PC-9 (cell line): ENCODE results near the gene MAN1C1. TPM values are rescaled to one million over a fixed set of nuclear protein-coding genes. Genes with fewer than 3 reads are reported as not detected.

ENCODE experiments used
- BruUV-seq: library from RNA; stranded (reverse); fragments of 400-500 nt; replicated peaks from 2 replicates; lab custom pipeline; 2021; lab: Mats Ljungman, UMichigan
- CTCF ChIA-PET: fragments of 300-600 bp; sonication (Branson Sonifier 250); formaldehyde crosslinking; loops from one replicate; lab custom pipeline; 2022; ENCODE audit warnings: antibody characterized with exemption; lab: Charles Lee
- POLR2A ChIA-PET: fragments of 300-600 bp; sonication (Branson Sonifier 250); formaldehyde crosslinking; loops from one replicate; lab custom pipeline; 2022; ENCODE audit warnings: antibody characterized with exemption; ENCODE audit not compliant: unreplicated experiment; lab: Charles Lee
- DNase-seq, 2 experiments: peaks; one replicate each; pipeline versions ENCODE4 v3.0.0 to v3.0.0-alpha.2; 2015 to 2022; ENCODE audit warnings: mixed read lengths in 1 of 2
- H2AFZ ChIP-seq: fragments of 200-600 bp; sonication (generic); 2 replicates; pipeline ENCODE4 v1.8.1; 2017; ENCODE audit warnings: antibody characterized with exemption
- H3F3A ChIP-seq: fragments of 200-600 bp; sonication (generic); 2 replicates; pipeline ENCODE4 v1.8.1; 2017; ENCODE audit warnings: antibody characterized with exemption, mild to moderate bottlenecking, low read depth; ENCODE audit not compliant: insufficient read depth
- H3K27ac ChIP-seq: fragments of 200-600 bp; sonication (generic); 2 replicates; pipeline ENCODE4 v1.6.1; 2016; ENCODE audit warnings: mixed run types
- H3K27me3 ChIP-seq: fragments of 200-600 bp; sonication (generic); 2 replicates; pipeline ENCODE4 v1.6.1; 2016; ENCODE audit warnings: low read depth, mixed run types; ENCODE audit not compliant: insufficient read depth
- H3K36me3 ChIP-seq: fragments of 200-600 bp; sonication (generic); 2 replicates; pipeline ENCODE4 v1.6.1; 2016; ENCODE audit warnings: low read depth, mixed run types
- H3K4me1 ChIP-seq: fragments of 200-600 bp; sonication (generic); replicated peaks from 2 replicates; pipeline ENCODE4 v1.6.1; 2016; ENCODE audit warnings: mixed run types; ENCODE audit not compliant: insufficient read depth
- H3K4me2 ChIP-seq: fragments of 200-600 bp; sonication (generic); 2 replicates; pipeline ENCODE4 v1.6.1; 2017; ENCODE audit warnings: mixed run types
- H3K4me3 ChIP-seq: fragments of 200-600 bp; sonication (generic); 2 replicates; pipeline ENCODE4 v1.6.1; 2016; ENCODE audit warnings: mixed run types
- H3K79me2 ChIP-seq: fragments of 200-600 bp; sonication (generic); 2 replicates; pipeline ENCODE4 v1.6.1; 2017; ENCODE audit warnings: low read depth, mixed run types
- H3K9me2 ChIP-seq: fragments of 200-600 bp; sonication (generic); 2 replicates; pipeline ENCODE4 v1.8.1; 2017; ENCODE audit warnings: mild to moderate bottlenecking; ENCODE audit not compliant: insufficient read depth
- H3K9me3 ChIP-seq: fragments of 200-600 bp; sonication (generic); 2 replicates; pipeline ENCODE4 v1.8.1; 2016; ENCODE audit warnings: low read depth; ENCODE audit not compliant: insufficient read depth
- H4K20me1 ChIP-seq: fragments of 200-600 bp; sonication (generic); 2 replicates; pipeline ENCODE4 v1.8.1; 2017; ENCODE audit not compliant: insufficient read depth
- CTCF ChIP-seq: fragments of 200-600 bp; sonication (generic); conservative IDR thresholded peaks from 2 replicates; pipeline ENCODE4 v1.6.1; 2017; ENCODE audit warnings: mixed run types, antibody characterized with exemption, mild to moderate bottlenecking, moderate library complexity
- EZH2 ChIP-seq: fragments of 200-600 bp; sonication (generic); IDR thresholded peaks from 2 replicates; pipeline ENCODE4 v1.8.0; 2017; ENCODE audit warnings: antibody characterized with exemption, low read depth
- intact Hi-C: fragments of 100-400 bp; cut with micrococcal nuclease; formaldehyde crosslinking; loops from one replicate; pipeline ENCODE4 v1.10.0; 2022; ENCODE audit not compliant: unreplicated experiment
- total RNA-seq: library from RNA; stranded (reverse); gene quantifications from 2 replicates; pipeline ENCODE4 v1.2.3, GENCODE V29; 2021

MAN1C1 gene
- total RNA-seq, 1 experiment from 2014 or later: 0.41 TPM

- no peaks in the 10 kb centered on the region for H3K36me3 ChIP-seq
- POLR2A ChIA-PET: interaction anchor here (0.5 to 0.6 kb wide), 3 partner anchors 96 to 190 kb away, joined by 3 to 11 read pairs (median 6); partner anchors contain the start of gene PAFAH2
- intact Hi-C loops: no loop called here
Observed at GRCh38 chr1:25807480-25808390, 191.1 kb downstream of the MAN1C1 start.

GRCh38 chr1:25808481-25809244 is 192.1 kb downstream of the MAN1C1 start:
- Histone ChIP-seq H3K27ac (no peak overlapping the region), H3K9me3 (no peaks in the 10 kb centered on the region), H3K4me1 (no peaks in the 10 kb centered on the region), H3K36me3 (no peaks in the 10 kb centered on the region), H3K9me2 (no peaks in the 10 kb centered on the region), H3K4me3 (no peak overlapping the region), H3K4me2 (no peak overlapping the region), H2AFZ (no peak overlapping the region), H3K79me2 (no peaks in the 10 kb centered on the region), H4K20me1 (no peaks in the 10 kb centered on the region), H3F3A (no peaks in the 10 kb centered on the region), H3K27me3 (no peaks in the 10 kb centered on the region)
- intact Hi-C loops: no loop called here
- DNase-seq: no peak
- ChIA-PET POLR2A (interaction anchor here (0.5 to 0.6 kb wide), 3 partner anchors 95 to 189 kb away, joined by 3 to 11 read pairs (median 6); partner anchors contain the start of gene PAFAH2), CTCF (interaction anchor here (0.5 kb wide), 1 partner anchor 44 kb away, joined by 3 read pairs; no protein-coding TSS in a partner anchor)
- TF ChIP-seq CTCF: no peak
- TF ChIP-seq EZH2: no peak
- no TSS peak for BruUV-seq

More at GRCh38 chr1:25807480-25808390, 191.1 kb downstream of the MAN1C1 start:
- TF ChIP-seq CTCF (no peak), EZH2 (no peak)
- no peaks in the 10 kb centered on the region for H3K9me2 ChIP-seq
- no peak overlapping the region for H3K4me2 ChIP-seq
- no TSS peak for BruUV-seq
- no peaks in the 10 kb centered on the region for H4K20me1 ChIP-seq
- no peak overlapping the region for H3K27ac ChIP-seq
- CTCF ChIA-PET: interaction anchor here (0.5 kb wide), 1 partner anchor 235 kb away, joined by 6 read pairs; no protein-coding TSS in a partner anchor
- no peaks in the 10 kb centered on the region for H3F3A ChIP-seq
- DNase-seq: no peak
- no peaks in the 10 kb centered on the region for H3K27me3 ChIP-seq
- H3K79me2 ChIP-seq: no peaks in the 10 kb centered on the region
- H3K4me1 ChIP-seq: no peaks in the 10 kb centered on the region
- H3K9me3 ChIP-seq: no peaks in the 10 kb centered on the region
- H2AFZ ChIP-seq: no peak overlapping the region
- no peak overlapping the region for H3K4me3 ChIP-seq

GRCh38 chr1:25809283-25809926 is 192.8 kb downstream of the MAN1C1 start:
- H3K9me2 ChIP-seq: no peaks in the 10 kb centered on the region
- H3K27me3 ChIP-seq: no peaks in the 10 kb centered on the region
- H3F3A ChIP-seq: no peaks in the 10 kb centered on the region
- H3K4me1 ChIP-seq: no peaks in the 10 kb centered on the region
- BruUV-seq: no TSS peak
- no peak overlapping the region for H3K27ac ChIP-seq
- intact Hi-C loops: no loop called here
- no peak for DNase-seq
- CTCF ChIA-PET: interaction anchor here (0.6 kb wide), 1 partner anchor 422 kb away, joined by 5 read pairs; no protein-coding TSS in a partner anchor
- H3K4me2 ChIP-seq: no peak overlapping the region
- no peak for TF ChIP-seq EZH2
- no peak for TF ChIP-seq CTCF
- H3K4me3 ChIP-seq: no peak overlapping the region
- POLR2A ChIA-PET: no interaction called here
- H3K9me3 ChIP-seq: no peaks in the 10 kb centered on the region
- H3K36me3 ChIP-seq: no peaks in the 10 kb centered on the region
- no peaks in the 10 kb centered on the region for H4K20me1 ChIP-seq
- no peak overlapping the region for H2AFZ ChIP-seq
- H3K79me2 ChIP-seq: no peaks in the 10 kb centered on the region
